Peyer's patch (tissue), 4 donors: ENCODE results near the gene SHKBP1. TPM values are rescaled to one million over a fixed set of nuclear protein-coding genes. Genes with fewer than 3 reads are reported as not detected.
"Not testable (repeated sequence)": the region's sequence is repeated elsewhere in the genome, so short reads cannot be mapped to it uniquely, and the experiment has no call there.

Source experiments
- DNase-seq, 3 donors: peaks; one replicate each; pipeline ENCODE4 v3.0.0-alpha.2; 2017 to 2019
- H3K27ac ChIP-seq, 4 donors: fragments of 200-600 bp; sonication (generic); one replicate each; pipeline ENCODE4 v1.5.1; 2016 to 2019
- H3K27me3 ChIP-seq, 2 donors: fragments of 200-600 bp; sonication (generic); one replicate each; pipeline ENCODE4 v1.5.1; 2019
- H3K36me3 ChIP-seq, 3 donors: fragments of 200-600 bp; sonication (generic); one replicate each; pipeline ENCODE4 v1.5.1; 2016 to 2019
- H3K4me1 ChIP-seq, 4 donors: fragments of 200-600 bp; sonication (generic); one replicate each; pipeline ENCODE4 v1.5.1; 2016 to 2019
- H3K4me3 ChIP-seq, 4 donors: fragments of 200-600 bp; sonication (generic); 1 replicate in 3 of 4; 2 replicates in 1 of 4; pipeline ENCODE4 v1.5.1; 2016 to 2019; ENCODE audit warnings: mild to moderate bottlenecking in 1 of 4
- H3K9me3 ChIP-seq, 4 donors: fragments of 200-600 bp; sonication (generic); one replicate each; pipeline ENCODE4 v1.5.1; 2016 to 2019; ENCODE audit warnings: mild to moderate bottlenecking in 1 of 4
- CTCF ChIP-seq, 6 experiments: fragments of 450-650 bp in 4 of 6; fragments of 200-600 bp in 2 of 6; sonication (generic) in 1 of 6; IDR thresholded peaks; one replicate each; pipeline ENCODE4 v1.5.1; 2017 to 2019; ENCODE audit warnings: antibody characterized with exemption in 6 of 6, mild to moderate bottlenecking in 3 of 6, moderate library complexity in 1 of 6
- POLR2A ChIP-seq, 2 donors: fragments of 450-650 bp; IDR thresholded peaks; one replicate each; pipeline ENCODE4 v1.5.1; 2017; ENCODE audit warnings: antibody characterized with exemption in 2 of 2, mild to moderate bottlenecking in 2 of 2, moderate library complexity in 2 of 2
- total RNA-seq, 4 donors: library from RNA; depleted of rRNA; stranded (reverse); fragments of >200 nt; gene quantifications; one replicate each; pipeline ENCODE4 v1.1.0, GENCODE V29; 2016

SHKBP1 gene
- total RNA-seq, 4 donors from 2014 or later: 73.4 to 121 (median 99.9) TPM

GRCh38 chr19:40560092-40560507 lies 16.6 kb upstream of the SHKBP1 start:
- Histone ChIP-seq H3K27ac (no peak overlapping the region), H3K27me3 (no peaks in the 10 kb centered on the region), H3K36me3 (no peaks in the 10 kb centered on the region), H3K4me1 (no peaks in the 10 kb centered on the region), H3K4me3 (no peak overlapping the region), H3K9me3 (no peaks in the 10 kb centered on the region)
- TF ChIP-seq CTCF (IDR thresholded peaks at IDR 0.05) (no peak), POLR2A (IDR thresholded peaks at IDR 0.05) (no peak)
- no peak for DNase-seq

GRCh38 chr19:40561947-40562346 lies 14.7 kb upstream of the SHKBP1 start:
- no peak for DNase-seq
- Histone ChIP-seq H3K36me3 (no peaks in the 10 kb centered on the region), H3K27ac (no peak overlapping the region), H3K27me3 (no peaks in the 10 kb centered on the region), H3K9me3 (no peaks in the 10 kb centered on the region), H3K4me3 (no peak overlapping the region), H3K4me1 (no peaks in the 10 kb centered on the region)
- TF ChIP-seq POLR2A (IDR thresholded peaks at IDR 0.05) (no peak), CTCF (IDR thresholded peaks at IDR 0.05) (no peak)

DNA sequence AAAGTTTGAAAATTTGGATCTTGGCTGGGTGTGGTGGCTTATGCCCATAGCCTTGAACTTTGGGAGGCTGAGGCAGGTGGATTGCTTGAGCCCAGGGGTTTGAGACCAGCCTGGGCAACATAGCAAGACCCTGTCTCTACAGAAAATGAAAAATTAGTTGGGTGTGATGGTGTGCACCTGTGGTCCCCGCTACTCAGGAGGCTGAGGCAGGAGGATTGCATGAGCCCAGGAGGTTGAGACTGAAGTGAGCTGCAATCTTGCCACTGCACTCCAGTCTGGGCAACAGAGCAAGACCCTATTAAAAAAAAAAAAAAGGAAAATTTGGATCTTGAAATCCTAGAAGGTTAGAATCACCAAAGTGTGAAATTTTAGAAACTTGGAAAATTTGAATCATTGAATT lies 12.1 kb upstream of the SHKBP1 start:
- not testable (repeated sequence) for H3K9me3 ChIP-seq, H3K36me3 ChIP-seq, H3K4me3 ChIP-seq, DNase-seq, H3K4me1 ChIP-seq, H3K27ac ChIP-seq
- H3K27me3 ChIP-seq: peaks cover 0 to 13% of the 10 kb centered on the region in 2 donors

GRCh38 chr19:40565355-40565754 lies 11.3 kb upstream of the SHKBP1 start:
- no peak for DNase-seq
- TF ChIP-seq POLR2A (IDR thresholded peaks at IDR 0.05) (no peak), CTCF (IDR thresholded peaks at IDR 0.05) (no peak)
- Histone ChIP-seq H3K27me3 (peaks cover 0 to 13% of the 10 kb centered on the region in 2 donors), H3K36me3 (no peaks in the 10 kb centered on the region), H3K9me3 (no peaks in the 10 kb centered on the region), H3K27ac (no peak overlapping the region), H3K4me1 (peaks cover 0 to 12% (median 6%) of the 10 kb centered on the region in 4 donors), H3K4me3 (no peak overlapping the region)

- DNase-seq: no peak
- H3K4me3 ChIP-seq: no peak overlapping the region
- H3K36me3 ChIP-seq: no peaks in the 10 kb centered on the region
- TF ChIP-seq CTCF (IDR thresholded peaks at IDR 0.05): no peak
- no peak for TF ChIP-seq POLR2A (IDR thresholded peaks at IDR 0.05)
- H3K27me3 ChIP-seq: peaks cover 0 to 13% of the 10 kb centered on the region in 2 donors
- peaks cover 0 to 12% (median 6%) of the 10 kb centered on the region in 4 donors for H3K4me1 ChIP-seq
- no peak overlapping the region for H3K27ac ChIP-seq
- no peaks in the 10 kb centered on the region for H3K9me3 ChIP-seq
Measured at GRCh38 chr19:40565910-40566495, 10.7 kb upstream of the SHKBP1 start.

GRCh38 chr19:40567040-40567749 lies 9.5 kb upstream of the SHKBP1 start:
- Histone ChIP-seq H3K27me3 (peaks cover 0 to 13% of the 10 kb centered on the region in 2 donors), H3K36me3 (no peaks in the 10 kb centered on the region), H3K4me3 (peak overlapping the region in 3 of 4 donors; percentile 28 to 35 (median 33)), H3K27ac (no peak overlapping the region), H3K4me1 (peaks cover 0 to 12% (median 6%) of the 10 kb centered on the region in 4 donors), H3K9me3 (no peaks in the 10 kb centered on the region)
- no peak for TF ChIP-seq CTCF (IDR thresholded peaks at IDR 0.05)
- TF ChIP-seq POLR2A (IDR thresholded peaks at IDR 0.05): no peak
- no peak for DNase-seq
